HG02678 (cell line): ENCODE measurements around the gene RAB25.
"Not testable (repeated sequence)": the region's sequence is repeated elsewhere in the genome, so short reads cannot be mapped to it uniquely, and the experiment has no call there.

ENCODE experiments used
- ATAC-seq: cut with Tn5 transposase; IDR thresholded peaks from one replicate; pipeline ENCODE4 v1.9.1; 2021; ENCODE audit warnings: mild to moderate bottlenecking, moderate library complexity; ENCODE audit not compliant: unreplicated experiment

The RAB25 gene

DNA sequence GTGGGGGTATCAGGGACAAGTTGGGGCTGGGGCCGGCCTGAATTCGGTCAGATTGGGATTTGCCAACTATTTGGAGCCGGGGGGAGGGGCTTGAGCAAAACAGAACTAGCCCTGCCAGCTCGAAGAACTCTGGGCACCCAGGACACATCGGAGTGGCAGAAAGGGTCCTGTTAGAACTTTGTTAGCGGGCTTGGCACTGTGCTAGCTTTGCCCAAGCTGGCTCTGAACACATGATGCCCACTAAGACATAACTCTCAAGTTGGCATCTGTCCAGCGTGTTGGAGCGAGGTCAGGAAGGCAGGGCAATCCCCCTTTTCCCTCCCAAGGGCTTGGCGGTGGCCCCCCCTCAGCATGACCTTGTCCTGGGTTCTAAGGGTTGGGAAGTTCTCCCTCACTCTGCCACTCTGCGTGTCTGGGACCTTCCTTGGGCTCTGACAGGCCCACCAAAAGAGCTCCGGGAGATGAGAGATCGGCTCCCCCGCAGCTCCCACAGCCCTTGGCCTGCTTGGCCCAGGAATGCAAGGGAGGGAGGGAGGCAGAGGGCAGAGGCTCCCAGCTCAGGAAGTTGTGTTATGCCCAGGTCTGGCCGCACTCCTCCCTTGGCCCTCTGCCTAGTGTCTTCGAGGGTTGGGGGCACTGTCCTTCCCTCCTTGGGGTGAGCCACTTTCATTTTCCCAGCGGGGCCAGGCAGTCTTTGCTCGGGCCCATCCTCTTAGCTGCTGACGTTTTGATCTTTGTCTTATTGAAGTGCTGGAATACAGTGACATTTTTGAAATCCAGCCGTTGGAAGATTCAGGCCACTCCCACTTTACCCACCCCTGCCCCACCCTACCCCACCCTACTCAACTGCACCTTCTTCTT lies 54.8 kb downstream of the RAB25 start:
- ATAC-seq: no peak

DNA sequence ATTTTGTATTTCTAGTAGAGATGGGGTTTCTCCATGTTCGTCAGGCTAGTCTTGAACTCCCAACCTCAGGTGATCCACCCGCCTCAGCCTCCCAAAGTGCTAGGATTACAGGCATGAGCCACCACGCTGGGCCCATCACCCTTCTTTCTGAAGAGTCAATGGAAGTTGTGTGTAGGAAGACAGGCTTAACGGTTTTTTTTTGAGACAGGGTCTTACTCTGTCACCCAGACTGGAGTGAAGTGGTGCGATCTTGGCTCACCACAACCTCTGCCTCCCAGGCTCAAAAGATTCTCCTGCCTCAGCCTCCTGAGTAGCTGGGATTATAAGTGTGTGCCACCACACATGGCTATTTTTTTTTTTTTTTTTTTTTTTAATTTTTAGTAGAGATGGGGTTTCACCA lies 55.8 kb downstream of the RAB25 start:
- not testable (repeated sequence) for ATAC-seq

DNA sequence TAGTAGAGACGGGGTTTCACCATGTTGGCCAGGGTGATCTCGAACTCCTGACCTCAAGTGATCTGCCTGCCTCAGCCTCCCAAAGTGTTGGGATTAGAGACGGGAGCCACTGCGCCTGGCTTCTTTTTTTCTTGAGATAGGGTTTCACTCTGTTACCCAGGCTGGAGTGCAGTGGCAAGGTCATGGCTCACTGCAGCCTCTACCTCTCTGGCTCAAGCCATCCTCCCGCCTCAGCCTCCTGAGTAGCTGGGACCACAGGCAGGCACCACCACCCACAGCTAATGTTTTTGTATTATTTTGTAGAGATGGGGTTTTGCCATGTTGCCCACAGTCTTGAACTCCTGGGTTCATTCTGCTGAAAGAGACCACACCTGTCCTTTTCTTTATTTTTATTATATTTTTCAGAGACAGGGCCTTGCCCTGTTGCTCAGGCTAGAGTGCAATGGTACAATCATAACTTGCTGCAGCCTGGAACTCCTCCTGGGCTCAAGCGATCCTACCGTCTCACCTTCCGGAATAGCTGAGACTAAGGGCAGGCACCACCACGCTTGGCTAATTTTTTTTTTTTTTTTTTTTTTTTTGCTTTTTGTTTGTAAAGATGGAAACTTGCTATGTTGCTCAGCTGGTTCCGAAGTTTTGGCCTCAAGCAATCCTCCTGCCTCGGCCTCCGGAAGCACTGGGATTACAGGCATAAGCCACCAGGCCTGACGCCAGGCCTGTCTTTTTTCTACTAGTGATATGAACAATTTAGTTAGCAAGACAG lies 56.6 kb downstream of the RAB25 start:
- ATAC-seq: no peak

DNA sequence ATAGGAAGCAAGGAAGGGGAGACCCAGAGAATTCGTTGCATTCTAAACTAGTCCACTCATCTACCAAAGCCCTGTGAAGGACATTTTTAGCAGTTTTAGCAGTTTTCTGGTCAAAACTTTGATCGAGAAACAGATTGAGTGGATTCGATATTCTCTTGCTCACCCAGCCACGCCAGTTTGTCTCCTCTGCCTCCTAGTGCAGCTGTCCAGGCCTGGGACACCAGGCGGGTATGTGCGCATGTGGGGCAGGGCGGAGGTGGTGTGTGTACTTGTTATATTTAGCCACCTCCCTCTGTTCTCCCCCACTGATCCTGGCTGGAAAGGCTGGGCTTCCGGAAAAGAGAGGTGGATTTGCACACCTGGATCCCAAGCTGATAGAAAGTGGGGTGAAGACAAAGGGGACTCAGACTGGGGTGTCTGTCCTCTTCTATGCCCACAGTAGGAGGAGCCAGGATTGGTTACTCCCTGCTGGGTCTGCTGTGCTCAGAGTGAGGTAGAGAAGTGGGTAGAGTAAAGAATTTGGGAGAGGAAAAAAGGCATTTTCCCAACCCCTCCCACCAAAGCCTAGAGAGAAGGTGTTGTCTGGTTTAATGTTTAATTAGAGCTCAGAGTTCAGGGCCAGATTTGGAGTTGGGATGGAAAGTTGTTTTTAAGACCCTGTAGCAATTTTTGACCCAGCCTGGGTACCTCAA lies 57.4 kb downstream of the RAB25 start:
- no peak for ATAC-seq

DNA sequence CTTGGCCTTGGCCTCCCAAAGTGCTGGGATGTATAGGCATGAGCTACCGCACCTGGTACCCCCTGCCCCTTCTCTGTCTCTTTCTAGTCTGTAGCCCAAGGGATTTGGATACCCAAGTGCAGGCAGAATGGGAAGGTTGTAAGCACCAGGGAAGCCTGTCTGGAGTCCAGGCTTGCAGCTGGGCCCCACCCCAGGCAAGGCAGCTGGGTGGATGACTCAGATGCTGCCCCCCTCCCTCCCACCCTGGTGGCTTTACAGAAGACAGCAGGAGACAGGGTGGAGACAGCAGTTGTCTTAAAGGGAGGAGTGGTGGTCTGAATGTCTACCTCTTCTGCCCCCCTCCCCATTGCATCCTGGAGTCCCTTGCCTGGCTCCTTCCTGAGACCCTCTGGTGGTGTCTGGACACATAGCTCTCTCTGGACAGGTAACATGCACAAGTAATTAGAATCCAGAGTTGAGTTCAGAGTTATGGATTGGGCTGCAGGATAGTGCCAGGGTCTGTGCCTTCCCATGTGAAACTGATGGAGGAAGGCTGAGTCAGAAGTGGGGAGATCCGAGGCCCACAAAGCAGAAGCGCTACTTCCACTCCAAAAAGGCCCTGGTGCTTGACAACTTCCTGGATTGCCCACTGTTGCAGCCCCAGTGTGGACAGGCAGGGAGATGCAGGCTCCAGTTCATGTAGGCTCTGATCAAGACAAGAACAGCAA lies 58.7 kb downstream of the RAB25 start:
- no peak for ATAC-seq
